Measurements from ENCODE around the gene SDHAF1.
A peak's percentile ranks its signal among the peaks of the same experiment; 100 is the strongest.

Gene SDHAF1

DNA sequence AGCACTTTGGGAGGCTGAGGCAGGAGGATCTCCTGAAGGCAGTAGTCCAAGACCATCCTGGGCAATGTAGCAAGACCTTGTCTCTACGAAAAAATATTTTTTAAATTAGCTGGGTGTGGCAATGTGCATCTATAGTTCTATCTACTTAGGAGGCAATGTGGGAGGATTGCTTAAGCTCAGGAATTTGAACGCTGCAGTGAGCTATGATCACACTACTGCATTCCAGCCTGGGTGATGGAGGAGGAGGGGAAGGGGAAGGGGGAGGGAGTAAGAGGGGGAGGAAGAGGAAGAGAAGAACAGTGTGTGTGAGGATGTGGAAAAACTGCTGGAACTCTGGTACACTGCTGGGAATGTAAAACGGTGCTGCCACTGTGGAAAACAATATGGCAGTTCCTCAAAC is 46.8 kb downstream of the SDHAF1 start:
- no peak for TF ChIP-seq POLR2A (IDR thresholded peaks at IDR 0.05; ENCODE audit: low read depth, low read length)
- DNase-seq (ENCODE audit: insufficient read length, low spot score) (no peak), FAIRE-seq (peak; percentile 84)

DNA sequence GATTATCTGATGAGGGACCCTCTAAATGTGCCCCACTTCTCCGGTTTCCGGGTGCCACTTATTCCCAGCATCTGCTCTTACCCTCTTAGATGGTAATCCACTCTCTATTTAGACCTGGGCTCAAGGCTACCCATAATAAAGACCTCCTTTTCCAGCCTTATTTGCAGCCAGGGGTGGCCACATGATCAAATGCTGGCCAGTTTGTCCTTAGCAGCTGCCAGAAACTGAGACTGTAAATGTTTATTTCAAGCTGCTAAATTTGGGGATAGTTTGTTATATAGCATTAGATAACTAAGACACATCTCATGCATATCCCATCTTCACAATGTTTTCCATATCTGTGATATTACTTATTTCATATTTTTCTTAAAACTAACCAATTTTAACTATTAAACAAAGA is 49.0 kb downstream of the SDHAF1 start:
- no peak for DNase-seq (ENCODE audit: insufficient read length, low spot score)
- FAIRE-seq, result no peak
- no peak for TF ChIP-seq POLR2A (IDR thresholded peaks at IDR 0.05; ENCODE audit: low read depth, low read length)
